Body of pancreas (tissue), 4 donors: ENCODE data around the gene SOCS6.

Experiments used
- POLR2A ChIP-seq, 3 donors: fragments of 450-650 bp; IDR thresholded peaks; one replicate each; pipeline ENCODE4 v1.6.1; 2016; ENCODE audit warnings: antibody characterized with exemption in 3 of 3, mild to moderate bottlenecking in 2 of 3
- TF ChIP-seq, protein P1 (sequence below), 7 experiments: fragments of 450-650 bp in 4 of 7; fragments of 200-600 bp in 3 of 7; sonication (generic) in 3 of 7; IDR thresholded peaks; one replicate each; pipeline ENCODE4 v1.5.1; 2016 to 2019; ENCODE audit warnings: antibody characterized with exemption in 7 of 7

DNA sequence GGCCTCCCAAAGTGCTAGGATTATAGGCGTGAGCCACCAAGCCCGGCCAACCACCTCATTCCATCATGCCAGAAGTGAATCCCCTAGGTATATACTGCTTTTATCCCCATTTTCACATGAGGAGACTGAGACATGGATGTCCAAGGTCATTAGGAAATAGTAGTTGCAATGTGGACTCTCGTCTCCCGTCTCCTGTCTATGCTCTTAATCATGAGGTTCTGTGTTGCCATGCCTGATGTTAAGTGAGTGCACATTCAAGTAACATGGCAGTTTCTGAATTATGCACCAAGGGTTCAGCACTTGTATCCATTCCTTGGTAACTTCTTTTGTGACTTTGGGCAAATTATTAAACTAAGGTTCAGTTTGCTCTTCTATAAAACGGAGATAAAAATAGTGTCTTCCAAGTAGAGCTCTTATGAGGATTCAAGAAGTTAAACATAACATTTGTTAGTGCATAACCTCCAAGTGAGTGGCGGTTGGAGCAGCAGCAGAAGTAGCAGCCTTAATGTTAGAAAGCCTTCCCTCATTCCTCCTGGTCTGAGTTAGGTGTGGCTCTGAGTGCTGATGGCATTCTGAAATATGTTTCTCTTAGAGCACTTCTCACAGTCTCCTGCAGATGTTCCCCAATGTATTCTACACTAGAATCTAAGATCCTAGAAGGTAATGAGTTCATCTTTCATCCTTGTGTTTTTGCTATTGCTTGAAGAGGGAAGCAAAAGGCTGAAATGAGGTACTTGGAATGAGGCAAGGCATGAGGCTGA is 21.9 kb downstream of the SOCS6 start:
- TF ChIP-seq POLR2A (IDR thresholded peaks at IDR 0.05) = no peak
- TF ChIP-seq, protein P1, sequence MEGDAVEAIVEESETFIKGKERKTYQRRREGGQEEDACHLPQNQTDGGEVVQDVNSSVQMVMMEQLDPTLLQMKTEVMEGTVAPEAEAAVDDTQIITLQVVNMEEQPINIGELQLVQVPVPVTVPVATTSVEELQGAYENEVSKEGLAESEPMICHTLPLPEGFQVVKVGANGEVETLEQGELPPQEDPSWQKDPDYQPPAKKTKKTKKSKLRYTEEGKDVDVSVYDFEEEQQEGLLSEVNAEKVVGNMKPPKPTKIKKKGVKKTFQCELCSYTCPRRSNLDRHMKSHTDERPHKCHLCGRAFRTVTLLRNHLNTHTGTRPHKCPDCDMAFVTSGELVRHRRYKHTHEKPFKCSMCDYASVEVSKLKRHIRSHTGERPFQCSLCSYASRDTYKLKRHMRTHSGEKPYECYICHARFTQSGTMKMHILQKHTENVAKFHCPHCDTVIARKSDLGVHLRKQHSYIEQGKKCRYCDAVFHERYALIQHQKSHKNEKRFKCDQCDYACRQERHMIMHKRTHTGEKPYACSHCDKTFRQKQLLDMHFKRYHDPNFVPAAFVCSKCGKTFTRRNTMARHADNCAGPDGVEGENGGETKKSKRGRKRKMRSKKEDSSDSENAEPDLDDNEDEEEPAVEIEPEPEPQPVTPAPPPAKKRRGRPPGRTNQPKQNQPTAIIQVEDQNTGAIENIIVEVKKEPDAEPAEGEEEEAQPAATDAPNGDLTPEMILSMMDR (IDR thresholded peaks at IDR 0.05) = no peak
